Effector CD8-positive, alpha-beta T cell (primary cell): ENCODE results near the gene ZNF724.

Experiments
- DNase-seq: peaks from one replicate; lab custom pipeline; 2025; lab: John Stamatoyannopoulos, UW

The ZNF724 gene

GRCh38 chr19:23241419-23241818, 8.8 kb downstream of the ZNF724 start:
- no peak for DNase-seq

GRCh38 chr19:23222998-23223652, 27.1 kb downstream of the ZNF724 start:
- DNase-seq, result no peak

DNA sequence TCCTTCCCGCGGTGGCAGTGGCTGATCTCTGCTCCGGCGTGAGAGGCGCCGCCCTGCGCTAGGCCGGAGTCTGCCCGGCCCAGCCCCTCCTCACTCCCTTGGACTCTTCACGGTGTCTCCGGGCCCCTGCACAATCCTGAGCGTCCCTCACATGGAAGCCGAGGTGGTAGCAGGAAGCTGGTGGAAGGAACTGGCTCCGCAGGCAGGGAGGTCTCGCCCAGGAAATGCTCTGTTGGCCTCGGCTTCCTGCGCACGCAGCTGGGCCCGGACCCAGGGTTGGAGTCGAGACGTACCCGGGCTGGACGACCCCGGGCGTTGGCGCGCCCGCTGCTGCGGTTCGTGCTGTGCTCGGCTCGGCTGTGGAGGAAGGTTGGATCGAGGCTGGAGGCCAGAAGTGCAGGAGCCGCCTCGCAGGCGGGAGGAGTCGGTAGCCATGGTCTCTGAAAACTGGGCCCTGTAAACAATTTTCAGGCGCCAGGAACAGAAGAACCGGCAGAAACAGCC, 46.3 kb downstream of the ZNF724 start:
- no peak for DNase-seq

DNA sequence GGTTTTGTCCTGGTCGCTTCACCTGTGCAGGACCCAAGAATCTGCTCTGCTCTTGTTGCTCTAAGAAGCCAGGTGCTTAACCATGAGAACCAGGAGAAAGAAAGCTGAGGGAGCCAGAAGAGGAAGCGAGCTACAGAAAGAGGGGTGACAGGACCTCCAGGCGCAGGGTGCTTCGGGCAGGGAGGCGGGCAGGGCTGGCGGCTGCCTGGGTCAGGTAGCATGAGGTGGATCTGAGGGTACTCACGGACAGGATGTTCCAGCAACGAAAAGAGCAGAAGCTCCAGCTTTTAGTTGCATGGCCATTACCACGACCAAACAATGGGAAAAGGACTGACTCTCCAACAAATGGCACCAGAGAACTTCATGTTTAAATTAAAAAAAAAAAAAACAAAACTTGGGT, 59.9 kb downstream of the ZNF724 start:
- DNase-seq, result no peak

DNA sequence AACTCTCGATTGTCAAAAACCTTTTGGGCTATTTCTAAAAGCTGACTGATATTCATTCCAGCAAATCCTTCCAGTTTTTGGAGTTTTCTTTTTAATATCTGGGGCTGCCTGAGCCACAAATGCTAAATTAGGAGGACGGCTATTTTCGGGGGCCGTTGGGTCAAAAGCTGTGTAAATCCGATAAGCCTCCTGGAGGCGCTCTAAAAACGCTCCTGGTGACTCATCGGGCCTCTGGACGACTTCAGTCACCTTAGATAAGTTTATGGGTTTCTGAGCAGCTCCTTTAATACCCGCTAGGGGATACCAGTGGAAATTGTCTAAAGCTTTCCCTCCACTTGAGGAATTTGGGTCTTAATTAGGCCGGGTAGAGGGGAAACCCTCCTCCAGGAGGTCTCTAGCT, 66.9 kb downstream of the ZNF724 start:
- DNase-seq, result no peak
